HepG2 (cell line): Measurements from ENCODE around the gene ACTL7B. TPM values are rescaled to one million over a fixed set of nuclear protein-coding genes. Genes with fewer than 3 reads are reported as not detected.

ENCODE experiments used
- ATF3 ChIP-seq: sonication (generic); formaldehyde crosslinking; IDR thresholded peaks from 2 replicates; pipeline ENCODE4 v1.4.0; 2020; ENCODE audit warnings: missing genetic modification reagents
- CHD2 ChIP-seq: IDR thresholded peaks from 2 replicates; pipeline ENCODE4 v1.6.1; 2011; ENCODE audit warnings: low read depth, low read length, improper control_type of control experiment
- FOSL1 ChIP-seq: sonication (generic); formaldehyde crosslinking; IDR thresholded peaks from 2 replicates; pipeline ENCODE4 v1.9.0; 2021; ENCODE audit warnings: missing genetic modification reagents, borderline replicate concordance
- GATAD2A ChIP-seq: IDR thresholded peaks from 2 replicates; pipeline ENCODE4 v1.6.1; 2016
- MAFF ChIP-seq: IDR thresholded peaks from 2 replicates; pipeline ENCODE4 v1.6.1; 2011; ENCODE audit warnings: low read depth, low read length, improper control_type of control experiment
- MTF2 ChIP-seq: sonication (generic); formaldehyde crosslinking; IDR thresholded peaks from 2 replicates; pipeline ENCODE4 v1.5.0; 2020; ENCODE audit warnings: missing genetic modification reagents, borderline replicate concordance
- SETDB1 ChIP-seq: sonication (generic); formaldehyde crosslinking; IDR thresholded peaks from 2 replicates; pipeline ENCODE4 v1.5.1; 2020; ENCODE audit warnings: missing genetic modification reagents, mild to moderate bottlenecking, borderline replicate concordance
- ZBTB34 ChIP-seq: sonication (generic); formaldehyde crosslinking; IDR thresholded peaks from 2 replicates; pipeline ENCODE4 v1.8.0; 2022; ENCODE audit warnings: mild to moderate bottlenecking, missing genetic modification reagents
- ZEB1 ChIP-seq: IDR thresholded peaks from 2 replicates; pipeline ENCODE4 v1.6.1; 2012; ENCODE audit warnings: mild to moderate bottlenecking, low read depth, inconsistent platforms; ENCODE audit not compliant: insufficient replicate concordance
- ZFP90 ChIP-seq: sonication (generic); formaldehyde crosslinking; IDR thresholded peaks from 2 replicates; pipeline ENCODE4 v1.8.0; 2022; ENCODE audit warnings: missing genetic modification reagents, mild to moderate bottlenecking, inconsistent platforms, borderline replicate concordance
- ZNF264 ChIP-seq: sonication (generic); formaldehyde crosslinking; IDR thresholded peaks from 2 replicates; pipeline ENCODE4 v1.4.0; 2020; ENCODE audit warnings: missing genetic modification reagents
- ZNF546 ChIP-seq: sonication (generic); formaldehyde crosslinking; conservative IDR thresholded peaks from 2 replicates; pipeline ENCODE4 v1.8.1; 2023; ENCODE audit warnings: mild to moderate bottlenecking, missing genetic modification reagents
- ZNF589 ChIP-seq: sonication (generic); formaldehyde crosslinking; conservative IDR thresholded peaks from 2 replicates; pipeline ENCODE4 v1.8.0; 2022; ENCODE audit warnings: mild to moderate bottlenecking, moderate library complexity, missing genetic modification reagents
- ZSCAN21 ChIP-seq: sonication (generic); formaldehyde crosslinking; IDR thresholded peaks from 2 replicates; pipeline ENCODE4 v1.8.0; 2022; ENCODE audit warnings: mild to moderate bottlenecking, missing genetic modification reagents, moderate library complexity, borderline replicate concordance
- polyA plus RNA-seq, 8 experiments: library from polyadenylated mRNA; depleted of rRNA in 3 of 8; stranded (reverse) in 7 of 8; unstranded in 1 of 8; fragments of >200 nt; fragmentation: Illumina TruSeq in 4 of 8; extraction: Trizol in 4 of 8; gene quantifications; 2 replicates each; pipeline versions ENCODE4 v1.2.1 to v1.2.3, GENCODE V29; 2011 to 2016; ENCODE audit warnings: low read depth in 4 of 8, missing spikeins in 1 of 8, mixed read lengths in 1 of 8; ENCODE audit not compliant: insufficient read depth in 1 of 8
- total RNA-seq, 5 experiments: library from RNA; depleted of rRNA; stranded (reverse); fragments of >200 nt; fragmentation: Illumina TruSeq; extraction: Trizol; gene quantifications; 2 replicates each; pipeline ENCODE4 v1.2.3, GENCODE V29; 2016; ENCODE audit warnings: low read depth in 1 of 5
- TF ChIP-seq, protein P1 (sequence below): sonication (generic); formaldehyde crosslinking; conservative IDR thresholded peaks from 2 replicates; pipeline ENCODE4 v1.4.0; 2020; ENCODE audit warnings: missing genetic modification reagents
- TF ChIP-seq, protein P2 (sequence below): sonication (generic); formaldehyde crosslinking; IDR thresholded peaks from 2 replicates; pipeline ENCODE4 v1.4.0; 2020; ENCODE audit warnings: mild to moderate bottlenecking, missing genetic modification reagents
- TF ChIP-seq, protein P3 (sequence below): sonication (generic); formaldehyde crosslinking; IDR thresholded peaks from 2 replicates; pipeline ENCODE4 v1.4.0; 2020; ENCODE audit warnings: missing genetic modification reagents, mild to moderate bottlenecking, borderline replicate concordance
- TF ChIP-seq, protein P4 (sequence below), 2 experiments: sonication (generic) in 1 of 2; formaldehyde crosslinking in 1 of 2; IDR thresholded peaks; 2 replicates each; pipeline versions ENCODE4 v1.4.0 to v1.6.1; 2018 to 2020; ENCODE audit warnings: missing genetic modification reagents in 2 of 2, borderline replicate concordance in 1 of 2, low read depth in 1 of 2, mild to moderate bottlenecking in 1 of 2, missing biosample characterization in 1 of 2

ACTL7B gene
- total and polyA plus RNA-seq, 2 of the 13 experiments (the other 11 are each of a cell fraction or from before 2014, with no cell fraction given) = 0.07 to 0.11 TPM

- TF ChIP-seq ZBTB34 (CRISPR knock-in tag) (no peak), SETDB1 (CRISPR knock-in tag) (no peak), ZFP90 (no peak), ZEB1 (peak; percentile 39), ZNF546 (CRISPR knock-in tag) (no peak), MAFF (0 out of 2 replicates have a peak, but pooled peaks have one; percentile 6), ATF3 (peak; percentile 66), GATAD2A (CRISPR knock-in tag) (no peak), CHD2 (no peak), ZNF264 (CRISPR knock-in tag) (no peak), ZNF589 (CRISPR knock-in tag) (no peak), ZSCAN21 (CRISPR knock-in tag) (no peak), FOSL1 (CRISPR knock-in tag) (peak; percentile 62), MTF2 (CRISPR knock-in tag) (no peak)
- TF ChIP-seq, protein P1, sequence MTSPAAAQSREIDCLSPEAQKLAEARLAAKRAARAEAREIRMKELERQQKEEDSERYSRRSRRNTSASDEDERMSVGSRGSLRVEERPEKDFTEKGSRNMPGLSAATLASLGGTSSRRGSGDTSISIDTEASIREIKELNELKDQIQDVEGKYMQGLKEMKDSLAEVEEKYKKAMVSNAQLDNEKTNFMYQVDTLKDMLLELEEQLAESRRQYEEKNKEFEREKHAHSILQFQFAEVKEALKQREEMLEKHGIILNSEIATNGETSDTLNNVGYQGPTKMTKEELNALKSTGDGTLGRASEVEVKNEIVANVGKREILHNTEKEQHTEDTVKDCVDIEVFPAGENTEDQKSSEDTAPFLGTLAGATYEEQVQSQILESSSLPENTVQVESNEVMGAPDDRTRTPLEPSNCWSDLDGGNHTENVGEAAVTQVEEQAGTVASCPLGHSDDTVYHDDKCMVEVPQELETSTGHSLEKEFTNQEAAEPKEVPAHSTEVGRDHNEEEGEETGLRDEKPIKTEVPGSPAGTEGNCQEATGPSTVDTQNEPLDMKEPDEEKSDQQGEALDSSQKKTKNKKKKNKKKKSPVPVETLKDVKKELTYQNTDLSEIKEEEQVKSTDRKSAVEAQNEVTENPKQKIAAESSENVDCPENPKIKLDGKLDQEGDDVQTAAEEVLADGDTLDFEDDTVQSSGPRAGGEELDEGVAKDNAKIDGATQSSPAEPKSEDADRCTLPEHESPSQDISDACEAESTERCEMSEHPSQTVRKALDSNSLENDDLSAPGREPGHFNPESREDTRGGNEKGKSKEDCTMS (CRISPR knock-in tag) = no peak
- TF ChIP-seq, protein P2, sequence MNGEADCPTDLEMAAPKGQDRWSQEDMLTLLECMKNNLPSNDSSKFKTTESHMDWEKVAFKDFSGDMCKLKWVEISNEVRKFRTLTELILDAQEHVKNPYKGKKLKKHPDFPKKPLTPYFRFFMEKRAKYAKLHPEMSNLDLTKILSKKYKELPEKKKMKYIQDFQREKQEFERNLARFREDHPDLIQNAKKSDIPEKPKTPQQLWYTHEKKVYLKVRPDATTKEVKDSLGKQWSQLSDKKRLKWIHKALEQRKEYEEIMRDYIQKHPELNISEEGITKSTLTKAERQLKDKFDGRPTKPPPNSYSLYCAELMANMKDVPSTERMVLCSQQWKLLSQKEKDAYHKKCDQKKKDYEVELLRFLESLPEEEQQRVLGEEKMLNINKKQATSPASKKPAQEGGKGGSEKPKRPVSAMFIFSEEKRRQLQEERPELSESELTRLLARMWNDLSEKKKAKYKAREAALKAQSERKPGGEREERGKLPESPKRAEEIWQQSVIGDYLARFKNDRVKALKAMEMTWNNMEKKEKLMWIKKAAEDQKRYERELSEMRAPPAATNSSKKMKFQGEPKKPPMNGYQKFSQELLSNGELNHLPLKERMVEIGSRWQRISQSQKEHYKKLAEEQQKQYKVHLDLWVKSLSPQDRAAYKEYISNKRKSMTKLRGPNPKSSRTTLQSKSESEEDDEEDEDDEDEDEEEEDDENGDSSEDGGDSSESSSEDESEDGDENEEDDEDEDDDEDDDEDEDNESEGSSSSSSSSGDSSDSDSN (CRISPR knock-in tag) = no peak
- TF ChIP-seq, protein P3, sequence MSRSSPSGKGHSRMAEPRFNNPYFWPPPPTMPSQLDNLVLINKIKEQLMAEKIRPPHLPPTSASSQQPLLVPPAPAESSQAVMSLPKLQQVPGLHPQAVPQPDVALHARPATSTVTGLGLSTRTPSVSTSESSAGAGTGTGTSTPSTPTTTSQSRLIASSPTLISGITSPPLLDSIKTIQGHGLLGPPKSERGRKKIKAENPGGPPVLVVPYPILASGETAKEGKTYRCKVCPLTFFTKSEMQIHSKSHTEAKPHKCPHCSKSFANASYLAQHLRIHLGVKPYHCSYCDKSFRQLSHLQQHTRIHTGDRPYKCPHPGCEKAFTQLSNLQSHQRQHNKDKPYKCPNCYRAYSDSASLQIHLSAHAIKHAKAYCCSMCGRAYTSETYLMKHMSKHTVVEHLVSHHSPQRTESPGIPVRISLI (CRISPR knock-in tag) = no peak
- TF ChIP-seq, protein P4, sequence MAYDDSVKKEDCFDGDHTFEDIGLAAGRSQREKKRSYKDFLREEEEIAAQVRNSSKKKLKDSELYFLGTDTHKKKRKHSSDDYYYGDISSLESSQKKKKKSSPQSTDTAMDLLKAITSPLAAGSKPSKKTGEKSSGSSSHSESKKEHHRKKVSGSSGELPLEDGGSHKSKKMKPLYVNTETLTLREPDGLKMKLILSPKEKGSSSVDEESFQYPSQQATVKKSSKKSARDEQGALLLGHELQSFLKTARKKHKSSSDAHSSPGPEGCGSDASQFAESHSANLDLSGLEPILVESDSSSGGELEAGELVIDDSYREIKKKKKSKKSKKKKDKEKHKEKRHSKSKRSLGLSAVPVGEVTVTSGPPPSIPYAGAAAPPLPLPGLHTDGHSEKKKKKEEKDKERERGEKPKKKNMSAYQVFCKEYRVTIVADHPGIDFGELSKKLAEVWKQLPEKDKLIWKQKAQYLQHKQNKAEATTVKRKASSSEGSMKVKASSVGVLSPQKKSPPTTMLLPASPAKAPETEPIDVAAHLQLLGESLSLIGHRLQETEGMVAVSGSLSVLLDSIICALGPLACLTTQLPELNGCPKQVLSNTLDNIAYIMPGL (CRISPR knock-in tag; IDR thresholded peaks at IDR 0.05; ENCODE audit: borderline replicate concordance in 1 of 2, low read depth in 1 of 2) = no peak
Observed at GRCh38 chr9:108815156-108815555, 40.6 kb downstream of the ACTL7B start (continued).
